OCI-LY1 (cell line): ENCODE results near the gene OCRL.

Experiments used
- H2AFZ ChIP-seq: fragments of 200-600 bp; sonication (generic), shearing (Covaris generic); 2 replicates; pipeline ENCODE4 v1.6.0; 2014; ENCODE audit warnings: antibody characterized with exemption, mild to moderate bottlenecking, low read length
- H3F3A ChIP-seq: fragments of 200-600 bp; sonication (generic), shearing (Covaris generic); 2 replicates; pipeline ENCODE4 v1.6.0; 2014; ENCODE audit warnings: mild to moderate bottlenecking, antibody characterized with exemption, low read length, moderate library complexity; ENCODE audit not compliant: insufficient read depth
- H3K27ac ChIP-seq: fragments of 200-600 bp; sonication (generic); 2 replicates; pipeline ENCODE4 v1.5.1; 2014; ENCODE audit warnings: low read length, mixed run types, mild to moderate bottlenecking, low read depth; ENCODE audit not compliant: poor library complexity, severe bottlenecking
- H3K27me3 ChIP-seq: fragments of 200-600 bp; sonication (generic); 2 replicates; pipeline ENCODE4 v1.6.0; 2014; ENCODE audit warnings: antibody characterized with exemption, mild to moderate bottlenecking, low read length, moderate library complexity; ENCODE audit not compliant: insufficient read depth
- H3K36me3 ChIP-seq: fragments of 200-600 bp; sonication (generic); 2 replicates; pipeline ENCODE4 v1.6.1; 2014; ENCODE audit warnings: mild to moderate bottlenecking, antibody characterized with exemption, low read length, moderate library complexity, mixed read lengths; ENCODE audit not compliant: insufficient read depth
- H3K4me1 ChIP-seq: fragments of 200-600 bp; sonication (generic); 2 replicates; pipeline ENCODE4 v1.5.1; 2014; ENCODE audit warnings: mild to moderate bottlenecking, low read length, moderate library complexity; ENCODE audit not compliant: insufficient read depth, severe bottlenecking
- H3K4me2 ChIP-seq: fragments of 200-600 bp; sonication (generic), shearing (Covaris generic); 2 replicates; pipeline ENCODE4 v1.6.1; 2014; ENCODE audit warnings: low read length
- H3K4me3 ChIP-seq: fragments of 200-600 bp; sonication (generic); 2 replicates; pipeline ENCODE4 v1.5.1; 2014; ENCODE audit warnings: low read length, low read depth, mild to moderate bottlenecking, mixed read lengths; ENCODE audit not compliant: poor library complexity, severe bottlenecking
- H3K79me2 ChIP-seq: fragments of 200-600 bp; shearing (Covaris generic); 2 replicates; pipeline ENCODE4 v1.6.1; 2016; ENCODE audit warnings: mixed run types, low read length, mixed read lengths; ENCODE audit not compliant: insufficient read depth
- H3K9ac ChIP-seq: fragments of 200-600 bp; sonication (generic), shearing (Covaris generic); 2 replicates; pipeline ENCODE4 v1.6.1; 2014; ENCODE audit warnings: mild to moderate bottlenecking, low read length, mixed read lengths
- H3K9me2 ChIP-seq: fragments of 200-600 bp; sonication (generic), shearing (Covaris generic); 2 replicates; pipeline ENCODE4 v1.6.1; 2014; ENCODE audit warnings: low read depth, mild to moderate bottlenecking, low read length, mixed read lengths
- H3K9me3 ChIP-seq: fragments of 200-600 bp; shearing (Covaris generic); 2 replicates; pipeline ENCODE4 v1.6.1; 2014; ENCODE audit warnings: low read length, mixed read lengths
- H4K20me1 ChIP-seq: fragments of 200-600 bp; sonication (generic), shearing (Covaris generic); 2 replicates; pipeline ENCODE4 v1.6.0; 2016; ENCODE audit warnings: mild to moderate bottlenecking, low read length; ENCODE audit not compliant: insufficient read depth
- EZH2 ChIP-seq: fragments of 200-600 bp; sonication (generic), shearing (Covaris generic); IDR thresholded peaks from 2 replicates; pipeline ENCODE4 v1.8.0; 2017; ENCODE audit warnings: borderline replicate concordance, mixed run types, mild to moderate bottlenecking, antibody characterized with exemption, low read length, moderate library complexity, mixed read lengths
- TF ChIP-seq, protein P1 (sequence below): fragments of 200-600 bp; sonication (generic), shearing (Covaris generic); IDR thresholded peaks from 2 replicates; pipeline ENCODE4 v1.5.1; 2017; ENCODE audit warnings: mild to moderate bottlenecking, antibody characterized with exemption, low read length, moderate library complexity, mixed read lengths

The OCRL gene

DNA sequence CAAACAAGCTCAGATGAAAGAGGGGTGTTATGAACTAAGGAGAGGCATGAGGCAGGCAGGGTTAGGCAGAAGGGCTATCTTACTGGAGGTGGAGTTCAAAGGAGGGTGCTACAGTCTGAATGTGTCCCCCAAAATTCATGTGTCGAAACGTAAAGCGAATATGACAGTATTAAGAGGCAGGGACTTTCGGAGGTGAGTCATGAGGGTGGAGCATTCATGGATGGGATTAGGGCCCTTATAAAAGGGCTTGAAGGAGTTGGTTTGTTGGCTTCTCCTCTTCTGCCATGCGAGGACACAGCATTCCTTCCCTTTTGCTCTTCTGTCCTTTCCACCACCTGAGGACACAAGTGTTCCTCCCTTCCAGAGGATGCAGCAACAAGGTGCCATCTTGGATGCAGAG, 91.8 kb downstream of the OCRL start:
- H3F3A ChIP-seq = no peaks in the 10 kb centered on the region
- no peaks in the 10 kb centered on the region for H3K4me1 ChIP-seq
- TF ChIP-seq EZH2 = no peak
- TF ChIP-seq, protein P1, sequence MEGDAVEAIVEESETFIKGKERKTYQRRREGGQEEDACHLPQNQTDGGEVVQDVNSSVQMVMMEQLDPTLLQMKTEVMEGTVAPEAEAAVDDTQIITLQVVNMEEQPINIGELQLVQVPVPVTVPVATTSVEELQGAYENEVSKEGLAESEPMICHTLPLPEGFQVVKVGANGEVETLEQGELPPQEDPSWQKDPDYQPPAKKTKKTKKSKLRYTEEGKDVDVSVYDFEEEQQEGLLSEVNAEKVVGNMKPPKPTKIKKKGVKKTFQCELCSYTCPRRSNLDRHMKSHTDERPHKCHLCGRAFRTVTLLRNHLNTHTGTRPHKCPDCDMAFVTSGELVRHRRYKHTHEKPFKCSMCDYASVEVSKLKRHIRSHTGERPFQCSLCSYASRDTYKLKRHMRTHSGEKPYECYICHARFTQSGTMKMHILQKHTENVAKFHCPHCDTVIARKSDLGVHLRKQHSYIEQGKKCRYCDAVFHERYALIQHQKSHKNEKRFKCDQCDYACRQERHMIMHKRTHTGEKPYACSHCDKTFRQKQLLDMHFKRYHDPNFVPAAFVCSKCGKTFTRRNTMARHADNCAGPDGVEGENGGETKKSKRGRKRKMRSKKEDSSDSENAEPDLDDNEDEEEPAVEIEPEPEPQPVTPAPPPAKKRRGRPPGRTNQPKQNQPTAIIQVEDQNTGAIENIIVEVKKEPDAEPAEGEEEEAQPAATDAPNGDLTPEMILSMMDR = no peak
- no peaks in the 10 kb centered on the region for H3K9me2 ChIP-seq
- H3K27ac ChIP-seq = no peak overlapping the region
- no peaks in the 10 kb centered on the region for H3K27me3 ChIP-seq
- H3K79me2 ChIP-seq = no peaks in the 10 kb centered on the region
- no peak overlapping the region for H3K9ac ChIP-seq
- no peak overlapping the region for H3K4me3 ChIP-seq
- H3K36me3 ChIP-seq = no peaks in the 10 kb centered on the region
- no peaks in the 10 kb centered on the region for H3K9me3 ChIP-seq
- no peak overlapping the region for H2AFZ ChIP-seq
- H3K4me2 ChIP-seq = no peak overlapping the region
- H4K20me1 ChIP-seq = no peaks in the 10 kb centered on the region

DNA sequence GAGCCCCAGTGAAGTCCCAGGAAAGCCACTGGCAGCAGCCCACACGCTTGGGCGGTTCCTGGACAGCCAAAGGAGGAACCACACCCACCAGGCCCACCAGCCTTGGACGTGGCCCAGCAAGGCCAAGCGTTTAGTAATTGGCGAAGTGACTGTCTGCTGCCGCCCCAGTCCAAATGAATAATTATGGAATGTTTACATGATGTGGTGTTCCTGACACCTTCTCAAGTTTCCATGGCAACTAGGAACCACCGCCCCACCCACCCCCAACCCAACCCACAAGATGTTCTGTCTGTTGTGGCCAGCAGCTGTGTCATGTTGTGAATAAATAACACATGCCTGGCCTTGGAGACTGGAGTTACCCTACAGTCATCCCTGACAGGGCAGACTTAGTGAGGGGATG, 92.4 kb downstream of the OCRL start:
- no peak overlapping the region for H3K27ac ChIP-seq

DNA sequence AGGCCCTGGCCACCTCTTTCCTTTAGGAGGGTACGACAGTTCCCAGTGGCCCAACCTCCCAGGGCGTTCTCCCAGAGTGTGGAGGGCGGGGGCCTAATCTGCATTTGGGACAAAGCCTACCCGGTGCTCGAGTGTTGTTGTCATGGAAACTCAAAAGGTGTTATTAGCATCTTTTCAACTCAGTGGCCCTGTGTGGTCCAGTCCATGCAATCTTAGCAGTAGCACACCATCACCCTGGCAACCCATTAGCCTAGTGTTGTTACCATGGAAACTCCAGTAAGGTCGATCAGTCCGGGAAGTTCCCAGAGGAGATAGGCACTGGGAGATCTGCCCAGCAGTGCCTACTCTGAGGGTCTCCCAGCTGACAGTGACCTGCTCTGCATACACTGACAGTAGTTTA, 94.5 kb downstream of the OCRL start:
- H2AFZ ChIP-seq = no peak overlapping the region
- no peak overlapping the region for H3K27ac ChIP-seq
- TF ChIP-seq EZH2 = no peak
- TF ChIP-seq, protein P1 = no peak
- no peaks in the 10 kb centered on the region for H3K36me3 ChIP-seq
- H3K4me1 ChIP-seq = no peaks in the 10 kb centered on the region
- no peak overlapping the region for H3K4me3 ChIP-seq
- H3K9me2 ChIP-seq = no peaks in the 10 kb centered on the region
- no peaks in the 10 kb centered on the region for H3F3A ChIP-seq
- no peak overlapping the region for H3K4me2 ChIP-seq
- H3K79me2 ChIP-seq = no peaks in the 10 kb centered on the region
- H3K27me3 ChIP-seq = no peaks in the 10 kb centered on the region
- H3K9ac ChIP-seq = no peak overlapping the region
- H3K9me3 ChIP-seq = no peaks in the 10 kb centered on the region
- no peaks in the 10 kb centered on the region for H4K20me1 ChIP-seq

More for the DNA sequence above, 92.4 kb downstream of the OCRL start:
- H3K4me3 ChIP-seq = no peak overlapping the region
- no peak overlapping the region for H3K4me2 ChIP-seq
- no peaks in the 10 kb centered on the region for H4K20me1 ChIP-seq
- no peak overlapping the region for H2AFZ ChIP-seq
- H3F3A ChIP-seq = no peaks in the 10 kb centered on the region
- no peaks in the 10 kb centered on the region for H3K9me3 ChIP-seq
- no peaks in the 10 kb centered on the region for H3K36me3 ChIP-seq
- H3K27me3 ChIP-seq = no peaks in the 10 kb centered on the region
- H3K9ac ChIP-seq = no peak overlapping the region
- TF ChIP-seq EZH2 = no peak
- TF ChIP-seq, protein P1 = no peak
- no peaks in the 10 kb centered on the region for H3K79me2 ChIP-seq
- H3K9me2 ChIP-seq = no peaks in the 10 kb centered on the region
- no peaks in the 10 kb centered on the region for H3K4me1 ChIP-seq
